Spleen (tissue), 11 donors: ENCODE data around the gene CDAN1. TPM values are rescaled to one million over a fixed set of nuclear protein-coding genes. Genes with fewer than 3 reads are reported as not detected.
"Not testable (repeated sequence)": the region's sequence is repeated elsewhere in the genome, so short reads cannot be mapped to it uniquely, and the experiment has no call there.

Source experiments
- DNase-seq: peaks from one replicate; pipeline ENCODE4 v3.0.0-alpha.2; 2020
- H3K27ac ChIP-seq, 8 donors: fragments of 200-600 bp; sonication (generic) in 7 of 8; 1 replicate in 4 of 8; 2 replicates in 4 of 8; pipeline versions ENCODE4 v1.5.0 to v1.8.0; 2016 to 2021; ENCODE audit warnings: inconsistent platforms in 4 of 8, mild to moderate bottlenecking in 4 of 8, moderate library complexity in 1 of 8
- H3K27me3 ChIP-seq, 7 donors: fragments of 200-600 bp; sonication (generic) in 6 of 7; replicated peaks in 1 of 7; 1 replicate in 4 of 7; 2 replicates in 3 of 7; pipeline versions ENCODE4 v1.5.0 to v1.8.0; 2016 to 2021; ENCODE audit warnings: inconsistent platforms in 3 of 7, mild to moderate bottlenecking in 1 of 7
- H3K36me3 ChIP-seq, 6 donors: fragments of 200-600 bp; sonication (generic) in 5 of 6; 1 replicate in 4 of 6; 2 replicates in 2 of 6; pipeline versions ENCODE4 v1.5.0 to v1.8.0; 2016 to 2021; ENCODE audit warnings: inconsistent platforms in 2 of 6
- H3K4me1 ChIP-seq, 6 donors: fragments of 200-600 bp; sonication (generic) in 5 of 6; 1 replicate in 3 of 6; 2 replicates in 3 of 6; pipeline versions ENCODE4 v1.5.0 to v1.8.0; 2016 to 2021; ENCODE audit warnings: inconsistent platforms in 3 of 6
- H3K4me3 ChIP-seq, 8 donors: fragments of 200-600 bp; sonication (generic) in 7 of 8; 1 replicate in 4 of 8; 2 replicates in 4 of 8; pipeline versions ENCODE4 v1.5.0 to v1.8.0; 2016 to 2021; ENCODE audit warnings: inconsistent platforms in 4 of 8, mild to moderate bottlenecking in 4 of 8, moderate library complexity in 2 of 8
- H3K9me3 ChIP-seq, 8 donors: fragments of 200-600 bp; sonication (generic) in 7 of 8; 1 replicate in 4 of 8; 2 replicates in 4 of 8; pipeline versions ENCODE4 v1.5.0 to v1.8.0; 2016 to 2021; ENCODE audit warnings: inconsistent platforms in 4 of 8
- CTCF ChIP-seq, 11 experiments: fragments of 200-600 bp in 7 of 11; fragments of 450-650 bp in 4 of 11; sonication (generic) in 4 of 11; IDR thresholded peaks in 8 of 11; conservative IDR thresholded peaks in 3 of 11; 1 replicate in 7 of 11; 2 replicates in 4 of 11; pipeline versions ENCODE4 v1.4.0 to v1.8.0; 2016 to 2021; ENCODE audit warnings: antibody characterized with exemption in 11 of 11, inconsistent platforms in 4 of 11, mild to moderate bottlenecking in 1 of 11
- POLR2A ChIP-seq, 3 donors: fragments of 450-650 bp; IDR thresholded peaks; one replicate each; pipeline ENCODE4 v1.5.1; 2017; ENCODE audit warnings: antibody characterized with exemption in 3 of 3, mild to moderate bottlenecking in 1 of 3
- POLR2AphosphoS5 ChIP-seq, 3 donors: sonication (generic); formaldehyde crosslinking; IDR thresholded peaks; one replicate each; pipeline ENCODE4 v1.5.1; 2017; ENCODE audit warnings: antibody characterized with exemption in 3 of 3
- WGBS, 5 donors: extraction: QIAGEN DNeasy Blood & Tissue Kit in 3 of 5; methylation state at CpG; one replicate each; pipeline versions ENCODE4 v1.1.5 to v1.1.7; 2013 to 2018; 5-methylcytosine and 5-hydroxymethylcytosine counted together
- intact Hi-C: fragments of 100-400 bp; cut with DNase I; formaldehyde crosslinking; loops from one replicate; pipeline ENCODE4 v1.15.0; 2023; ENCODE audit warnings: low total_unique reads
- polyA plus RNA-seq, 3 donors: library from polyadenylated mRNA; stranded (reverse); fragments of 200-250 nt; gene quantifications; one replicate each; pipeline ENCODE4 v1.2.1, GENCODE V29; 2013
- total RNA-seq, 7 donors: library from RNA; depleted of rRNA in 3 of 7; stranded (reverse); fragments of >200 nt in 3 of 7; fragmentation: NEBNext Ultra II Directional in 4 of 7; extraction: Animal tissue kit (Norgen Biotek cat#: 25700) in 4 of 7; gene quantifications; one replicate each; pipeline versions ENCODE4 v1.1.0 to v1.2.1, GENCODE V29; 2016 to 2021
- donor health status: healthy with polysubstance abuse.
- donor health status: DM: no; HTN: no; CAD: no; lungs with moderate emphysema.
- donor health status: DM: no; HTN: no; CAD: no.
- donor health status: Bipolar disorder and iron deficiency.
- donor health status: healthy.
- donor health status: DM: no; HTN: no; CAD: no.
- donor health status: DM: yes; HTN: yes; CAD: no.

Gene CDAN1
- total and polyA plus RNA-seq, 10 donors: 7.5 to 21.6 (median 14.4) TPM

- no peak overlapping the region for H3K4me3 ChIP-seq
- WGBS, 5 donors: 89 to 100% (median 94%) methylated on average over 2 of the region's 2 CpGs
- TF ChIP-seq POLR2AphosphoS5 (IDR thresholded peaks at IDR 0.05) (no peak), POLR2A (IDR thresholded peaks at IDR 0.05) (no peak), CTCF (IDR thresholded peaks at IDR 0.05 in 8 of 11, conservative IDR thresholded peaks at IDR 0.05 in 3 of 11) (no peak)
- H3K36me3 ChIP-seq: peaks cover 0 to 62% (median 24%) of the 10 kb centered on the region in 6 donors
- no peak overlapping the region for H3K27ac ChIP-seq
- no peaks in the 10 kb centered on the region for H3K9me3 ChIP-seq
- DNase-seq: no peak
- H3K4me1 ChIP-seq: no peaks in the 10 kb centered on the region
- intact Hi-C loops: no loop called here
- H3K27me3 ChIP-seq: no peaks in the 10 kb centered on the region
These were observed 38.5 kb upstream of the CDAN1 start for GRCh38 chr15:42775416-42775815.

GRCh38 chr15:42772901-42773300 lies 36.0 kb upstream of the CDAN1 start:
- Histone ChIP-seq H3K4me1 (no peaks in the 10 kb centered on the region), H3K4me3 (no peak overlapping the region), H3K27me3 (no peaks in the 10 kb centered on the region), H3K9me3 (peaks cover 0 to 10% (median 4%) of the 10 kb centered on the region in 8 donors), H3K27ac (no peak overlapping the region), H3K36me3 (peaks cover 0 to 71% (median 24%) of the 10 kb centered on the region in 6 donors)
- intact Hi-C loops: no loop called here
- no peak for DNase-seq
- TF ChIP-seq POLR2A (IDR thresholded peaks at IDR 0.05) (no peak), CTCF (IDR thresholded peaks at IDR 0.05 in 8 of 11, conservative IDR thresholded peaks at IDR 0.05 in 3 of 11) (no peak), POLR2AphosphoS5 (IDR thresholded peaks at IDR 0.05) (no peak)
- WGBS, 5 donors: 89 to 98% (median 94%) methylated on average over 2 of the region's 2 CpGs

GRCh38 chr15:42772144-42772543 lies 35.2 kb upstream of the CDAN1 start:
- Histone ChIP-seq H3K27me3 (no peaks in the 10 kb centered on the region), H3K27ac (no peak overlapping the region), H3K4me1 (no peaks in the 10 kb centered on the region), H3K4me3 (no peak overlapping the region), H3K9me3 (peaks cover 0 to 15% (median 10%) of the 10 kb centered on the region in 8 donors), H3K36me3 (peaks cover 0 to 71% (median 24%) of the 10 kb centered on the region in 6 donors)
- DNase-seq: no peak
- 56 to 81% (median 68%) methylated on average over 2 of the region's 2 CpGs for WGBS, 5 donors
- intact Hi-C loops: no loop called here
- no peak for TF ChIP-seq POLR2A (IDR thresholded peaks at IDR 0.05)
- TF ChIP-seq POLR2AphosphoS5 (IDR thresholded peaks at IDR 0.05): no peak

- intact Hi-C loops: not testable (repeated sequence)
- peaks cover 2 to 61% (median 46%) of the 10 kb centered on the region in 8 donors for H3K9me3 ChIP-seq
- 71 to 95% (median 92%) methylated on average over 4 of the region's 4 CpGs for WGBS, 5 donors
These were observed 29.2 kb upstream of the CDAN1 start for GRCh38 chr15:42766109-42766508.

GRCh38 chr15:42764154-42764731 lies 27.3 kb upstream of the CDAN1 start:
- DNase-seq, intact Hi-C loops: not testable (repeated sequence)
- WGBS, 5 donors: 86 to 96% (median 92%) methylated on average over 12 to 16 of the region's 16 CpGs

More at GRCh38 chr15:42766109-42766508, 29.2 kb upstream of the CDAN1 start:
- H3K27ac ChIP-seq, DNase-seq, H3K27me3 ChIP-seq, H3K4me3 ChIP-seq, H3K4me1 ChIP-seq: not testable (repeated sequence)
- H3K36me3 ChIP-seq: peaks cover 0 to 48% (median 3%) of the 10 kb centered on the region in 6 donors

GRCh38 chr15:42761813-42762212 lies 24.9 kb upstream of the CDAN1 start:
- H3K4me1 ChIP-seq, H3K27me3 ChIP-seq, H3K4me3 ChIP-seq, intact Hi-C loops, DNase-seq, H3K27ac ChIP-seq: not testable (repeated sequence)
- WGBS, 5 donors: 84 to 96% (median 95%) methylated on average over 2 of the region's 2 CpGs
- Histone ChIP-seq H3K9me3 (peaks cover 7 to 67% (median 49%) of the 10 kb centered on the region in 8 donors), H3K36me3 (peaks cover 0 to 55% (median 3%) of the 10 kb centered on the region in 6 donors)

More at GRCh38 chr15:42764154-42764731, 27.3 kb upstream of the CDAN1 start:
- peaks cover 7 to 79% (median 58%) of the 10 kb centered on the region in 8 donors for H3K9me3 ChIP-seq
- H3K27ac ChIP-seq, H3K27me3 ChIP-seq, H3K4me3 ChIP-seq, H3K4me1 ChIP-seq: not testable (repeated sequence)
- H3K36me3 ChIP-seq: peaks cover 0 to 53% (median 3%) of the 10 kb centered on the region in 6 donors
